HCT116 (cell line): ENCODE data around the gene KNL1. TPM values are rescaled to one million over a fixed set of nuclear protein-coding genes. Genes with fewer than 3 reads are reported as not detected.

Source experiments
- ATAC-seq: fragments of 200-7000 bp; cut with Tn5 transposase; 2 replicates; pipeline ENCODE4 v1.9.1; 2020; ENCODE audit warnings: mild to moderate bottlenecking, moderate library complexity
- BruUV-seq: library from RNA; stranded (reverse); fragments of 400-500 nt; replicated peaks from 2 replicates; lab custom pipeline; 2021; lab: Mats Ljungman, UMichigan
- CTCF ChIA-PET: fragments of 300-600 bp; sonication (Branson Sonifier 250); formaldehyde crosslinking; loops from one replicate; lab custom pipeline; 2021; ENCODE audit warnings: antibody characterized with exemption; lab: Charles Lee
- POLR2A ChIA-PET: fragments of 300-600, 350-600 bp; sonication (Branson Sonifier 250); formaldehyde crosslinking; loops from one replicate; lab custom pipeline; 2021; ENCODE audit warnings: antibody characterized with exemption; lab: Charles Lee
- RAD21 ChIA-PET, 2 experiments: fragments of 300-600 bp; sonication (Branson Sonifier 250); formaldehyde crosslinking; loops; one replicate each; lab custom pipeline; 2023; ENCODE audit warnings: low total read pairs in 2 of 2; ENCODE audit not compliant: uncharacterized antibody in 2 of 2, unreplicated experiment in 2 of 2, low non-redundant PET in 1 of 2; lab: Charles Lee
- DNase-seq: peaks from one replicate; pipeline ENCODE4 v3.0.0-alpha.2; 2010; ENCODE audit warnings: low read depth, low spot score
- H2AFZ ChIP-seq: fragments of 200-600 bp; shearing (Covaris generic), sonication (generic); 2 replicates; pipeline ENCODE4 v1.6.1; 2017; ENCODE audit warnings: low read depth, mixed run types, mixed read lengths, antibody characterized with exemption, low read length; ENCODE audit not compliant: poor library complexity, severe bottlenecking
- H3K27ac ChIP-seq: 2 replicates; pipeline ENCODE4 v1.5.1; 2012; ENCODE audit warnings: low read depth, low read length
- H3K27me3 ChIP-seq: fragments of 200-600 bp; sonication (generic); 2 replicates; pipeline ENCODE4 v1.6.1; 2016; ENCODE audit warnings: mixed run types, low read length, mixed read lengths; ENCODE audit not compliant: insufficient read depth
- H3K36me3 ChIP-seq, 2 experiments: fragments of 200-500 bp in 1 of 2; fragments of 200-600 bp in 1 of 2; sonication (Bioruptor generic) in 1 of 2; sonication (generic) in 1 of 2; 2 replicates each; pipeline versions ENCODE4 v1.5.1 to v1.6.1; 2014 to 2016; ENCODE audit warnings: low read length in 2 of 2, inconsistent platforms in 1 of 2, mixed read lengths in 1 of 2, mixed run types in 1 of 2; ENCODE audit not compliant: insufficient read depth in 2 of 2, control insufficient read depth in 1 of 2
- H3K4me1 ChIP-seq, 2 experiments: fragments of 200-600 bp in 1 of 2; sonication (generic) in 1 of 2; 2 replicates each; pipeline versions ENCODE4 v1.5.1 to v1.6.1; 2012 to 2017; ENCODE audit warnings: low read length in 2 of 2, inconsistent platforms in 1 of 2, mild to moderate bottlenecking in 1 of 2, mixed read lengths in 1 of 2, mixed run types in 1 of 2, moderate library complexity in 1 of 2; ENCODE audit not compliant: insufficient read depth in 2 of 2, control insufficient read depth in 1 of 2
- H3K4me2 ChIP-seq: fragments of 200-600 bp; sonication (generic); 2 replicates; pipeline ENCODE4 v1.6.1; 2017; ENCODE audit warnings: mixed run types, low read length, mixed read lengths
- H3K4me3 ChIP-seq, 2 experiments: fragments of 200-600 bp in 1 of 2; sonication (generic) in 1 of 2; replicated peaks in 1 of 2; 2 replicates each; pipeline ENCODE4 v1.5.1; 2011 to 2016; ENCODE audit warnings: low read length in 2 of 2, control low read depth in 1 of 2, low read depth in 1 of 2, mild to moderate bottlenecking in 1 of 2, mixed read lengths in 1 of 2, mixed run types in 1 of 2
- H3K79me2 ChIP-seq: fragments of 200-600 bp; sonication (generic); 2 replicates; pipeline ENCODE4 v1.6.1; 2017; ENCODE audit warnings: mild to moderate bottlenecking, mixed run types, low read length, moderate library complexity, mixed read lengths; ENCODE audit not compliant: insufficient read depth
- H3K9ac ChIP-seq: fragments of 200-600 bp; sonication (generic); 2 replicates; pipeline ENCODE4 v1.6.1; 2016; ENCODE audit warnings: low read length, mixed read lengths
- H3K9me2 ChIP-seq: fragments of 200-600 bp; sonication (generic), shearing (Covaris generic); 2 replicates; pipeline ENCODE4 v1.6.1; 2017; ENCODE audit warnings: mixed run types, mild to moderate bottlenecking, moderate library complexity; ENCODE audit not compliant: insufficient read depth
- H3K9me3 ChIP-seq, 2 experiments: fragments of 200-500 bp in 1 of 2; fragments of 200-600 bp in 1 of 2; sonication (Bioruptor generic) in 1 of 2; sonication (generic) in 1 of 2; 2 replicates each; pipeline ENCODE4 v1.6.1; 2014 to 2017; ENCODE audit warnings: low read length in 2 of 2, mixed read lengths in 2 of 2, inconsistent platforms in 1 of 2, low read depth in 1 of 2, mild to moderate bottlenecking in 1 of 2, mixed run types in 1 of 2, moderate library complexity in 1 of 2; ENCODE audit not compliant: control insufficient read depth in 1 of 2, insufficient read depth in 1 of 2
- H4K20me1 ChIP-seq: fragments of 200-600 bp; sonication (generic), shearing (Covaris generic); 2 replicates; pipeline ENCODE4 v1.6.1; 2017; ENCODE audit warnings: mixed run types, mild to moderate bottlenecking, moderate library complexity; ENCODE audit not compliant: insufficient read depth
- CBX3 ChIP-seq: IDR thresholded peaks from 2 replicates; pipeline ENCODE4 v1.6.1; 2012; ENCODE audit warnings: low read depth
- ELF1 ChIP-seq: IDR thresholded peaks from 2 replicates; pipeline ENCODE4 v1.6.1; 2012; ENCODE audit warnings: low read depth, borderline replicate concordance
- MAX ChIP-seq: IDR thresholded peaks from 2 replicates; pipeline ENCODE4 v1.6.1; 2012
- RAD21 ChIP-seq: IDR thresholded peaks from 2 replicates; pipeline ENCODE4 v1.6.1; 2012; ENCODE audit warnings: low read depth, mild to moderate bottlenecking
- intact Hi-C: fragments of 100-400 bp; cut with micrococcal nuclease; formaldehyde crosslinking; loops from 2 replicates; pipeline ENCODE4 v1.10.0; 2022
- total RNA-seq: library from RNA; stranded (reverse); gene quantifications from one replicate; pipeline ENCODE4 v1.2.1, GENCODE V29; 2021; ENCODE audit not compliant: unreplicated experiment
- TF ChIP-seq, protein P1 (sequence below), 3 experiments: fragments of 200-600 bp in 1 of 3; sonication (generic) in 1 of 3; IDR thresholded peaks in 2 of 3; conservative IDR thresholded peaks in 1 of 3; 2 replicates each; pipeline ENCODE4 v1.5.1; 2012 to 2017; ENCODE audit warnings: low read depth in 2 of 3, low read length in 2 of 3, antibody characterized with exemption in 1 of 3, borderline replicate concordance in 1 of 3, control low read depth in 1 of 3, mild to moderate bottlenecking in 1 of 3, mixed read lengths in 1 of 3, mixed run types in 1 of 3, moderate library complexity in 1 of 3; ENCODE audit not compliant: insufficient read depth in 1 of 3

KNL1 gene
- total RNA-seq, 1 experiment from 2014 or later: 30.6 TPM

DNA sequence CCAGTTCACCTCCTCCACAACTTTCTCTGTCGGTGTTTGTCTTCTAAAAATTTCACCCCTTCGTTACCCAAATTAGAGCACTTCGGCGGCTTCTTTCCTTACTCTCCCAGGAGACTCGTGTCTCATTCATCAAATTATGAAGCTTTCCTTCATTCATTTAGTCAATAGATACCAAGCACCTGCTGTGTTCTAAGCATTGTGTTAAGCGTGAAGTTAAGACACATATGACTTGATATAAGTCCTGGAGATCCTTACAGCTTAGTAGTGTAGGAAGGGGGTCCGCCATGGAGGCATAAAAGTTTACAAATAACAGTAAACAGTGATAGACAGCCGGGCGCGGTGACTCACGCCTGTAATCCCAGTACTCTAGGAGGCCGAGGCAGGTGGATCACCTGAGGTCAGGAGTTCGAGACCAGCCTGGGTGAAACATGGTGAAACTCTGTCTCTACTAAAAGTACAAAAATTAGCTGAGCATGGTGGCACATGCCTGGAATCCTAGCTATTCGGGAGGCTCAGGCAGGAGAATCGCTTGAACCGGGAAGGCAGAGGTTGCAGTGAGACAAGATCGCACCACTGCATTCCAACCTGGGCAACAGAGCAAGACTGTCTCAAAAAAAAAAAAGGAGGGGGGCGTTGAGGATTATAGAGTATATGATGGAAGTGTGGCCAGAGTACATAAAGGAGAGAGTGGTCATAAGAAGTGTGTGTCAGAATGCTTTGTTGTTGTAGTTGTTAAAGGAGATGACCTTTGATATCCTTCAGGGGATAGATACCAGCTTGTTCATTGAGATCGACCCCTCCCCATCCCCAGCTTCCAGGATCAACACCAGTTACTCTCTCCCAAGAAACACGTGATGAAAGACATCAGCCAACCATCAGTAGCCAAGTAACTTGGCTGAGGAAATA lies 28.5 kb upstream of the KNL1 start:
- H3K9ac ChIP-seq: peak overlapping the region; percentile 89
- RAD21 ChIA-PET: interaction anchor here (0.7 kb wide), 2 partner anchors 12 to 129 kb away, joined by 3 read pairs; partner anchors contain the start of gene RAD51 (in 1 of the 2)
- POLR2A ChIA-PET: interaction anchor here (0.6 to 1.1 kb wide), 5 partner anchors 10 to 135 kb away, joined by 3 to 16 read pairs (median 3); partner anchors contain the start of gene RAD51

DNA sequence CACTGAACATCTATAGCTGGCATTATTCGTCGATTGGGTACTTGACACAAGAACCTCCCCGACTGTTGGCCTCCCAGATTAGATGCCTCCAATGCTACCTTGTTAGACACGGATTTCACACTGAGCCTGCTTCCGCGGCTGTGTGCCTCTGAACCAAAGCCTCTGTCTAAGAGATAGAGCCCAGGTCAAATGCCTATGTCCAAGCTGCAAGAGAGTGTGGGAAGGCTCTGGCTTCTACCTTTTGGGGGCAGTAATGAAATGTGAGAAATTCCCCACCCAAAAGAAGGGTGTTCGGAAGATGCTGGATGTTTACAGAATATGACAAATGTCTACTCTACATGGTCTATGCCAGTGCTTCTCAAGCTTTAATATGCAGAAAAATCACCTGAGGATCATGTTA lies 26.9 kb upstream of the KNL1 start:
- Histone ChIP-seq H3K4me3 (no peak overlapping the region), H3K4me2 (peak overlapping the region; percentile 48), H3K27me3 (no peaks in the 10 kb centered on the region), H3K27ac (no peak overlapping the region), H3K4me1 (peaks cover 10 to 43% of the 10 kb centered on the region in 2 experiments; a peak in 3 of 4 replicates)
- ATAC-seq: peak; percentile 21
- intact Hi-C loops: loop anchor here (1.0 kb wide), 1 partner anchor 215 kb away; no protein-coding TSS in a partner anchor
- TF ChIP-seq, protein P1, sequence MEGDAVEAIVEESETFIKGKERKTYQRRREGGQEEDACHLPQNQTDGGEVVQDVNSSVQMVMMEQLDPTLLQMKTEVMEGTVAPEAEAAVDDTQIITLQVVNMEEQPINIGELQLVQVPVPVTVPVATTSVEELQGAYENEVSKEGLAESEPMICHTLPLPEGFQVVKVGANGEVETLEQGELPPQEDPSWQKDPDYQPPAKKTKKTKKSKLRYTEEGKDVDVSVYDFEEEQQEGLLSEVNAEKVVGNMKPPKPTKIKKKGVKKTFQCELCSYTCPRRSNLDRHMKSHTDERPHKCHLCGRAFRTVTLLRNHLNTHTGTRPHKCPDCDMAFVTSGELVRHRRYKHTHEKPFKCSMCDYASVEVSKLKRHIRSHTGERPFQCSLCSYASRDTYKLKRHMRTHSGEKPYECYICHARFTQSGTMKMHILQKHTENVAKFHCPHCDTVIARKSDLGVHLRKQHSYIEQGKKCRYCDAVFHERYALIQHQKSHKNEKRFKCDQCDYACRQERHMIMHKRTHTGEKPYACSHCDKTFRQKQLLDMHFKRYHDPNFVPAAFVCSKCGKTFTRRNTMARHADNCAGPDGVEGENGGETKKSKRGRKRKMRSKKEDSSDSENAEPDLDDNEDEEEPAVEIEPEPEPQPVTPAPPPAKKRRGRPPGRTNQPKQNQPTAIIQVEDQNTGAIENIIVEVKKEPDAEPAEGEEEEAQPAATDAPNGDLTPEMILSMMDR (IDR thresholded peaks at IDR 0.05 in 2 of 3, conservative IDR thresholded peaks at IDR 0.05 in 1 of 3; ENCODE audit: borderline replicate concordance in 1 of 3, insufficient read depth in 1 of 3, low read depth in 2 of 3, low read length in 2 of 3): peak; percentile 43 to 69 (median 63); a peak in 5 of 6 replicates
- peak; percentile 60 for TF ChIP-seq RAD21
- no peak for TF ChIP-seq CBX3
- TF ChIP-seq, all 23 proteins: peak for 2
- Histone ChIP-seq H3K9me2 (no peaks in the 10 kb centered on the region), H3K79me2 (peaks cover 38% of the 10 kb centered on the region), H3K9me3 (no peaks in the 10 kb centered on the region), H3K36me3 (peaks cover 4 to 8% of the 10 kb centered on the region in 2 experiments; a peak in 3 of 4 replicates), H2AFZ (peak overlapping the region; percentile 96), H4K20me1 (no peaks in the 10 kb centered on the region), H3K9ac (no peak overlapping the region)
- CTCF ChIA-PET: interaction anchor here (1.2 kb wide), 3 partner anchors 10 to 23 kb away, joined by 3 to 4 read pairs (median 3); no protein-coding TSS in a partner anchor
- RAD21 ChIA-PET: no interaction called here
- POLR2A ChIA-PET: interaction anchor here (0.9 kb wide), 1 partner anchor 17 kb away, joined by 3 read pairs; no protein-coding TSS in a partner anchor
- BruUV-seq: no TSS peak
- peak; percentile 29 for DNase-seq

More for the DNA sequence above, 28.5 kb upstream of the KNL1 start:
- no peaks in the 10 kb centered on the region for H3K27me3 ChIP-seq
- ATAC-seq (peak; percentile 3; the same call in 1 of the 2 replicates), DNase-seq (no peak)
- peak overlapping the region; percentile 85 to 87 for H3K4me3 ChIP-seq
- no TSS peak for BruUV-seq
- H3K4me1 ChIP-seq: peaks cover 9 to 42% of the 10 kb centered on the region in 2 experiments; a peak in 3 of 4 replicates
- intact Hi-C loops: no loop called here
- H2AFZ ChIP-seq: peak overlapping the region; percentile 46
- TF ChIP-seq MAX (0 out of 2 replicates have a peak, but pooled peaks have one; percentile 12), ELF1 (no peak)
- TF ChIP-seq, all 23 proteins: peak for 1
- CTCF ChIA-PET: interaction anchor here (0.7 to 1.3 kb wide), 6 partner anchors 11 to 340 kb away, joined by 3 to 7 read pairs (median 3); no protein-coding TSS in a partner anchor
- peaks cover 23% of the 10 kb centered on the region for H3K79me2 ChIP-seq
- peak overlapping the region; percentile 76 for H3K27ac ChIP-seq
- peaks cover 0 to 2% of the 10 kb centered on the region in 2 experiments; a peak in 2 of 4 replicates for H3K36me3 ChIP-seq
- H3K9me2 ChIP-seq: no peaks in the 10 kb centered on the region
- H3K9me3 ChIP-seq: no peaks in the 10 kb centered on the region
- H4K20me1 ChIP-seq: no peaks in the 10 kb centered on the region
- H3K4me2 ChIP-seq: peak overlapping the region; percentile 98
